Hematopoietic multipotent progenitor cell treated with erythropoietin and hydrocortisone succinate and interleukin-3 and kit ligand, for 4 days (in vitro differentiated cells): Measurements from ENCODE around the gene CBFA2T3.
"Not testable (repeated sequence)": the region's sequence is repeated elsewhere in the genome, so short reads cannot be mapped to it uniquely, and the experiment has no call there.

Experiments
- DNase-seq: peaks from one replicate; pipeline ENCODE4 v3.0.0-alpha.2; 2015

The CBFA2T3 gene

GRCh38 chr16:88903267-88903666 is 73.7 kb downstream of the CBFA2T3 start:
- DNase-seq, result no peak

GRCh38 chr16:88902744-88903143 is 74.3 kb downstream of the CBFA2T3 start:
- DNase-seq, result no peak

- no peak for DNase-seq
These were observed 75.2 kb downstream of the CBFA2T3 start for GRCh38 chr16:88901718-88902337.

- no peak for DNase-seq
These were observed 76.3 kb downstream of the CBFA2T3 start for GRCh38 chr16:88900662-88901052.

GRCh38 chr16:88899901-88900661 is 76.9 kb downstream of the CBFA2T3 start:
- no peak for DNase-seq

GRCh38 chr16:88897696-88898425 is 79.1 kb downstream of the CBFA2T3 start:
- DNase-seq, result no peak

- DNase-seq, result no peak
These were observed 80.6 kb downstream of the CBFA2T3 start for GRCh38 chr16:88896238-88897070.

GRCh38 chr16:88895335-88895734 is 81.7 kb downstream of the CBFA2T3 start:
- DNase-seq, result no peak

GRCh38 chr16:88894681-88895300 is 82.2 kb downstream of the CBFA2T3 start:
- DNase-seq, result no peak

GRCh38 chr16:88894266-88894665 is 82.7 kb downstream of the CBFA2T3 start:
- DNase-seq, result not testable (repeated sequence)

- DNase-seq, result no peak
These were observed 83.7 kb downstream of the CBFA2T3 start for GRCh38 chr16:88893127-88893968.

GRCh38 chr16:88892065-88892464 is 84.9 kb downstream of the CBFA2T3 start:
- no peak for DNase-seq

- no peak for DNase-seq
These were observed 85.9 kb downstream of the CBFA2T3 start for GRCh38 chr16:88891083-88891482.

GRCh38 chr16:88889702-88890352 is 87.2 kb downstream of the CBFA2T3 start:
- DNase-seq, result not testable (repeated sequence)

GRCh38 chr16:88888461-88889387 is 88.3 kb downstream of the CBFA2T3 start:
- peak; percentile 76 for DNase-seq

GRCh38 chr16:88888057-88888456 is 89.0 kb downstream of the CBFA2T3 start:
- DNase-seq, result no peak

- no peak for DNase-seq
These were observed 90.0 kb downstream of the CBFA2T3 start for GRCh38 chr16:88886845-88887521.

GRCh38 chr16:88886420-88886844 is 90.6 kb downstream of the CBFA2T3 start:
- DNase-seq, result no peak

- no peak for DNase-seq
These were observed 91.2 kb downstream of the CBFA2T3 start for GRCh38 chr16:88885693-88886280.
